Measurements from ENCODE around the gene PLEKHA8. TPM values are rescaled to one million over a fixed set of nuclear protein-coding genes. Genes with fewer than 3 reads are reported as not detected.

Gene PLEKHA8
- polyA plus RNA-seq, 5 donors: 11.2 to 20.2 (median 17.2) TPM

Other genes with a start within 250 kb of the PLEKHA8 start
- gene WIPF3, start 221.9 kb upstream of the PLEKHA8 start, polyA plus RNA-seq (ENCODE audit: insufficient read depth in 1 of 5, insufficient read length in 5 of 5, low replicate concordance in 1 of 5): 1 to 10 TPM in 4 of 5 donors, under 1 TPM in 1; 0.90 to 1.9 (median 1.3) TPM
- gene SCRN1, start 38.6 kb upstream of the PLEKHA8 start, polyA plus RNA-seq (ENCODE audit: insufficient read depth in 1 of 5, insufficient read length in 5 of 5, low replicate concordance in 1 of 5): 10 to 100 TPM; 31.8 to 42.1 (median 37.8) TPM
- gene FKBP14, start 1.7 kb upstream of the PLEKHA8 start, polyA plus RNA-seq (ENCODE audit: insufficient read depth in 1 of 5, insufficient read length in 5 of 5, low replicate concordance in 1 of 5): 10 to 100 TPM; 27.5 to 37.3 (median 33.9) TPM
- 10 to 100 TPM; 53.3 to 78.4 (median 67.7) TPM for gene MTURN, start 106.6 kb downstream of the PLEKHA8 start, polyA plus RNA-seq (ENCODE audit: insufficient read depth in 1 of 5, insufficient read length in 5 of 5, low replicate concordance in 1 of 5)